A204.1 (cell line): ENCODE measurements around the gene CT45A8.
"Not testable (repeated sequence)": the region's sequence is repeated elsewhere in the genome, so short reads cannot be mapped to it uniquely, and the experiment has no call there.

Experiments used
- FAIRE-seq: peaks from 2 replicates; lab custom pipeline; 2012; peaks lifted over from hg19 to GRCh38; lab: Jason Lieb, UNC

The CT45A8 gene

GRCh38 chrX:135854438-135854837 is at the start of gene CT45A8:
TSS of gene CT45A8 (minus strand) at chrX:135854538. CDS start at chrX:135850783, 3,755 bp downstream.
- FAIRE-seq = not testable (repeated sequence)

- FAIRE-seq = no peak
These were observed 39.0 kb upstream of the CT45A8 start, which contains the start of the genes CT45A10 and SAGE1 for GRCh38 chrX:135893294-135893817. TSS of gene CT45A10 (minus strand) at chrX:135893444. CDS start at chrX:135885344, 8,100 bp downstream. TSS of gene SAGE1 (plus strand) at chrX:135893716. CDS start at chrX:135896243, 2,527 bp downstream.

GRCh38 chrX:135892781-135893180 is 38.4 kb upstream of the CT45A8 start:
- no peak for FAIRE-seq

GRCh38 chrX:135890087-135890585 is 35.8 kb upstream of the CT45A8 start:
- FAIRE-seq = no peak

GRCh38 chrX:135888976-135889375 is 34.6 kb upstream of the CT45A8 start:
- FAIRE-seq = not testable (repeated sequence)

- FAIRE-seq = not testable (repeated sequence)
These were observed 33.9 kb upstream of the CT45A8 start for GRCh38 chrX:135888230-135888629.

GRCh38 chrX:135882741-135883140 is 28.4 kb upstream of the CT45A8 start:
- FAIRE-seq = not testable (repeated sequence)

- FAIRE-seq = not testable (repeated sequence)
These were observed 17.4 kb upstream of the CT45A8 start, which contains the start of gene CT45A9 for GRCh38 chrX:135871712-135872111. TSS of gene CT45A9 (minus strand) at chrX:135871812. CDS start at chrX:135868061, 3,751 bp downstream.

GRCh38 chrX:135837180-135837579 is 17.2 kb downstream of the CT45A8 start, which contains the start of gene CT45A7:
TSS of gene CT45A7 (minus strand) at chrX:135837280. CDS start at chrX:135833533, 3,747 bp downstream.
- not testable (repeated sequence) for FAIRE-seq

- FAIRE-seq = not testable (repeated sequence)
These were observed 34.4 kb downstream of the CT45A8 start, which contains the start of gene CT45A2 for GRCh38 chrX:135819912-135820311. TSS of gene CT45A2 (minus strand) at chrX:135820012. CDS start at chrX:135816265, 3,747 bp downstream.

GRCh38 chrX:135802687-135803086 is 51.7 kb downstream of the CT45A8 start, which contains the start of gene CT45A6:
TSS of gene CT45A6 (minus strand) at chrX:135802787. CDS start at chrX:135798993, 3,794 bp downstream.
- not testable (repeated sequence) for FAIRE-seq
